PFSK-1 (cell line): ENCODE measurements around the gene CUL1.

Experiments used
- FOXP2 ChIP-seq: optimal IDR thresholded peaks from 2 replicates; pipeline ENCODE3; 2011; ENCODE audit warnings: borderline replicate concordance, control low read depth, inconsistent platforms; ENCODE audit not compliant: insufficient read depth; ENCODE audit errors: extremely low read length, extremely low read depth
- POLR2AphosphoS5 ChIP-seq: IDR thresholded peaks from 2 replicates; pipeline ENCODE4 v1.6.1; 2012; ENCODE audit warnings: low read depth, mild to moderate bottlenecking, control low read depth, low read length, moderate library complexity
- SIN3A ChIP-seq: IDR thresholded peaks from 2 replicates; pipeline ENCODE4 v1.6.1; 2012; ENCODE audit warnings: mild to moderate bottlenecking, low read length, moderate library complexity, borderline replicate concordance; ENCODE audit not compliant: insufficient read depth
- TAF1 ChIP-seq: IDR thresholded peaks from 2 replicates; pipeline ENCODE4 v1.6.1; 2012; ENCODE audit warnings: low read length, control low read depth, borderline replicate concordance; ENCODE audit not compliant: insufficient read depth
- TF ChIP-seq, protein P1 (sequence below), 2 experiments: IDR thresholded peaks; 2 replicates each; pipeline versions ENCODE4 v1.6.1 to v1.8.0; 2011 to 2012; ENCODE audit warnings: low read depth in 2 of 2, low read length in 2 of 2, control low read depth in 1 of 2, inconsistent platforms in 1 of 2, mild to moderate bottlenecking in 1 of 2, moderate library complexity in 1 of 2; ENCODE audit not compliant: insufficient read depth in 1 of 2

The CUL1 gene

DNA sequence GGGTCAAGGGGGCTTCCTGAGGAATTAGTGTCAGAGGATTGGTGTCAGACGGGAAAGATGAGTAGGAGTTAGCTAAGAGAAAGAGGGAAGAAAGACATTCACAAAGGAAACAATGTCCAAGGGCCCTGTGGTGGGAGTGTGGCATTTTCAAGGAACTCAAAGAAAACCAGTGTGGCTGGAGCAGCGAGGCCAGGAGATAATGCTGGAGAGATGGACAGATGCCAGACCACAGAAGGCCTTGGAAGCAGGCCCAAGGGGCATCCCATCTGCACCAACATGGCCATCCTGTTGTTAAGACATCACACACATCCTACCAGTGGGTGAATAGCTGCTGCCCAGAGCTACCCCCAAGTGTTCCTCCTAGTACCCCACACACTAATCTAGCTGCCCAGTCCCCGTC is 36.1 kb upstream of the CUL1 start:
- TF ChIP-seq POLR2AphosphoS5 = no peak
- no peak for TF ChIP-seq SIN3A

DNA sequence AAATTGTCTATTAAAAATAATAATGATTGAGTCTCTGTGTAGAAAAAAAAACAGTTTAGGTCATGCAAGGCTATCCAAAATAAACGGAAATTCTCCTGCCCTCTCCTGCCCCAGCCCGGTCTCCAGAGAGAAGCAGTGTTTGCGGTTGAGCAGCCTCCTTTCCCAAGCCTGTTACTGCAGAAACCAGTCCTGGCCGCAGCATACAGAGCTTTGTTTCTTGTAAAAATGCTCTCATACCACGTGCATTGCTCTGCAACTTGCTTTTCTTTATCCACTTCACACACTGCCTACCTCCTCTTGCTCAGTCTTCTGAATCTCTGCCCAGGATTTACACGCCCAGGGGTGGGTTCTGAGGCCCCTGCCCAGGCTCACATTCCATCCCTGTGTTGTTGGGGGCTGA is 34.4 kb upstream of the CUL1 start:
- TF ChIP-seq TAF1 (no peak), SIN3A (no peak), POLR2AphosphoS5 (no peak), FOXP2 (no peak)
- TF ChIP-seq, protein P1, sequence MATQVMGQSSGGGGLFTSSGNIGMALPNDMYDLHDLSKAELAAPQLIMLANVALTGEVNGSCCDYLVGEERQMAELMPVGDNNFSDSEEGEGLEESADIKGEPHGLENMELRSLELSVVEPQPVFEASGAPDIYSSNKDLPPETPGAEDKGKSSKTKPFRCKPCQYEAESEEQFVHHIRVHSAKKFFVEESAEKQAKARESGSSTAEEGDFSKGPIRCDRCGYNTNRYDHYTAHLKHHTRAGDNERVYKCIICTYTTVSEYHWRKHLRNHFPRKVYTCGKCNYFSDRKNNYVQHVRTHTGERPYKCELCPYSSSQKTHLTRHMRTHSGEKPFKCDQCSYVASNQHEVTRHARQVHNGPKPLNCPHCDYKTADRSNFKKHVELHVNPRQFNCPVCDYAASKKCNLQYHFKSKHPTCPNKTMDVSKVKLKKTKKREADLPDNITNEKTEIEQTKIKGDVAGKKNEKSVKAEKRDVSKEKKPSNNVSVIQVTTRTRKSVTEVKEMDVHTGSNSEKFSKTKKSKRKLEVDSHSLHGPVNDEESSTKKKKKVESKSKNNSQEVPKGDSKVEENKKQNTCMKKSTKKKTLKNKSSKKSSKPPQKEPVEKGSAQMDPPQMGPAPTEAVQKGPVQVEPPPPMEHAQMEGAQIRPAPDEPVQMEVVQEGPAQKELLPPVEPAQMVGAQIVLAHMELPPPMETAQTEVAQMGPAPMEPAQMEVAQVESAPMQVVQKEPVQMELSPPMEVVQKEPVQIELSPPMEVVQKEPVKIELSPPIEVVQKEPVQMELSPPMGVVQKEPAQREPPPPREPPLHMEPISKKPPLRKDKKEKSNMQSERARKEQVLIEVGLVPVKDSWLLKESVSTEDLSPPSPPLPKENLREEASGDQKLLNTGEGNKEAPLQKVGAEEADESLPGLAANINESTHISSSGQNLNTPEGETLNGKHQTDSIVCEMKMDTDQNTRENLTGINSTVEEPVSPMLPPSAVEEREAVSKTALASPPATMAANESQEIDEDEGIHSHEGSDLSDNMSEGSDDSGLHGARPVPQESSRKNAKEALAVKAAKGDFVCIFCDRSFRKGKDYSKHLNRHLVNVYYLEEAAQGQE (IDR thresholded peaks at IDR 0.05; ENCODE audit: insufficient read depth in 1 of 2, low read depth in 2 of 2, low read length in 2 of 2) = no peak

DNA sequence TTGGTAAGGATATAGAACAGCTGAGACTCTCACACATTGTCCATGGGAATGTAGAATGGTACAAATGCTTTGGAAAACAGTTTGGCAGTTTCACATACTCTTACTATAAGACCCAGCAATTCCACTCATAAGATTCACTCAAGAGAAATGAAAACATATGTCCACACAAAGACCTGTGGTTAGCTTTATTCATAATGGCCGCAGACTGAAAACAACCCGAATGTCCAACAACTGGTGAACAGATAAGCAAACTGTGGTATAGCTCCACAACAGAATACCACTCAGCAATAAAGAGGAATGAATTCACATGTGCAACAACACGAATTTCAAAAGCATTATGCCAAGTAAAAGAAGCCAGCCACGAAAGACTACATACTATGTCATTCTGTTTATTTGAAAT is 33.5 kb upstream of the CUL1 start:
- TF ChIP-seq TAF1 (no peak), FOXP2 (no peak), SIN3A (no peak), POLR2AphosphoS5 (no peak)
- TF ChIP-seq, protein P1 (IDR thresholded peaks at IDR 0.05; ENCODE audit: insufficient read depth in 1 of 2, low read depth in 2 of 2, low read length in 2 of 2) = no peak

DNA sequence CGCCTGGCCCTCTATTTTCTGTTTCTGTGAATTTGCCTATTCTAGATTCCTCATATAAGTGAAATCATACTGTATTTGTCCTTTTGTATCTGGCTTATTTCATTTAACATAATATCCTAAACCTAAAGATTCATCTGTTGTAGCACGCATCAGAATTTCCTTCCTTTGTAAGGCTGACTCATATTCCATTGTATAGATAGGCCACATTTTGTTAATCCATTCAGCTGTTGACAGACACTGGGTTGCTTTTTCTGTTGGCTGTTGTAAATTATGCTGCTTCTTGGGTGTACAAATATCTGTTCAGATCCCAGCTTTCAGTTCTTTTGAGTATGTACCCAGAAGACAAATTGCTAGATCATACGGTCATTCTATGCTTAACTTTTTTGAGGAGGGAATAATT is 28.8 kb upstream of the CUL1 start:
- TF ChIP-seq TAF1 = no peak
- no peak for TF ChIP-seq FOXP2
- TF ChIP-seq, protein P1 (IDR thresholded peaks at IDR 0.05; ENCODE audit: insufficient read depth in 1 of 2, low read depth in 2 of 2, low read length in 2 of 2) = no peak
- TF ChIP-seq POLR2AphosphoS5 = no peak
- TF ChIP-seq SIN3A = no peak

DNA sequence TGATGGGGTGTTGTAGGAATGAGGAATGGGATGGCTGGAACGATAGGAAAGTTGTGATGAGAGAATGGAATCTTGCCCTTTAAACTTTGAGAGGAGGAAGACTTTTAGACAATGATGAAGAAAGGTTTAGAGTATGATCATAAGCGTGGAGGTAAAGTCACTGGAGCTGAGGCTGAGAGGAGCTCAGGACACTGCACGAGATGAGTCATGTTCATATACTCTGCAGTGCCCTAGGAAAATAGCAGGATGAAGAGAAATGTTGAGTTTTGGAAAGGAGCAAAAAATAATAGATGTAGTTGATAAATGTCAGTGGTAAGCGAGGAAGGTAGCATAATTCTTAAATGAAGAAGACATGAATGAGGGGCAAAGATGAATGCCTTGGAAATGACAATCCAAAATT is 28.3 kb upstream of the CUL1 start:
- no peak for TF ChIP-seq SIN3A
- no peak for TF ChIP-seq TAF1
- no peak for TF ChIP-seq POLR2AphosphoS5
- TF ChIP-seq, protein P1 (IDR thresholded peaks at IDR 0.05; ENCODE audit: insufficient read depth in 1 of 2, low read depth in 2 of 2, low read length in 2 of 2) = no peak
- TF ChIP-seq FOXP2 = no peak
